HG03280 (cell line): ENCODE data around the gene EFNA5.

Experiments
- ATAC-seq: cut with Tn5 transposase; IDR thresholded peaks from one replicate; pipeline ENCODE4 v1.9.1; 2021; ENCODE audit warnings: mild to moderate bottlenecking, moderate library complexity; ENCODE audit not compliant: unreplicated experiment

Gene EFNA5

DNA sequence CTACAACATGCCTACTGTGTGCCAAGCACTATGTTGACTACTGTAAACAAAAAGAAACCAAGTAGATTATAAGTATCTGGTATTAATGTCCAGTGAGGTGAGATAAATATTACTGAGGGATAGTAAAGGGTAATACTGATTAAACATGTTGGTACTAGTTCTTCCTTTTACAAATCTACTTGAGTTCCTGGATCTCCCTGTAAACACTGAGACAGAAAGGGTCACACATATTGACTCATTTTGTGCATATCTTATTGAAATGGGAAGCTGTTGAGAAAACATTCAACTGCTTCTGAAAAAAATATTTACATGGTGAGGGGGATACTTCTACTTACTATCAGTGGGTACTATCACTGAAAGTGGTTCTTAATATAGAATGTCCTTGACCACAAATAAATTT is 24.3 kb downstream of the EFNA5 start:
- no peak for ATAC-seq

DNA sequence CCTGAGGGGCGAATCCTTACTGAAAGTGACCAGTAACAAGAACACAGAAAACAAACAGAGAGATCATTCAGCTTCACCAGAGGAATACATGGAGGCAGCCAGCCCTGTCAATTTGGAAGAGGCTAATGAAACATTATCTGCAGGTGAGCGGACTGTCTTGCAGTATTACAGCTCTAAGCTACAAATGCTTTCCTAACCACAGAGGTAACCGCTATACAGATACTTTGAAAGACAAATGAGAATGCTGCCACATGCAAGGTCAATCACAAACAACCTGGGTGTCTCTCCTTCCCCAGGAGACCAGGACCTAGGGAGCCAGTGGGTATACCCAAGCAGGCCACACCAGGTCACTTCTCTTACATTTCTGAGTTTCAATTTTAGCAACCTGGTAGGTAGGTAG is 30.2 kb downstream of the EFNA5 start:
- no peak for ATAC-seq

- no peak for ATAC-seq
These were observed 30.7 kb downstream of the EFNA5 start for GRCh38 chr5:107639990-107640389.

DNA sequence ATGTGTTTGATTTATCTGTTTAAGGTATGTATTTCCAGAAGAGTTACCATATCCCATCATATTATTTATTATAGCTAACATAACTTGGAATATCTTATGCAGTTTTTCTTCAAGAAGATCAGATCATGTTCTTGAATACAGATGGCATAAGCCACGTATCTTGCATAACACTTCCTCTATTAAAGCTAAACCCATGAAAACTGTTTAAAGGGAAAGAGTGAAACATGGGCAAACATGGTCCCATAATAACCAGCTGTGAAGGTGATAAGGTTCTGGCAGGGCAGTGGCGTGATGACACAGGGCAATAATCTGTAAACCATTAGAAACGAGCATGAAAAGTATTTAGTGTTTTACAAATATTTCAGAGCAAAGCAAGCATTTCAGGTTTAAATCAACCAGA is 34.2 kb downstream of the EFNA5 start:
- no peak for ATAC-seq

DNA sequence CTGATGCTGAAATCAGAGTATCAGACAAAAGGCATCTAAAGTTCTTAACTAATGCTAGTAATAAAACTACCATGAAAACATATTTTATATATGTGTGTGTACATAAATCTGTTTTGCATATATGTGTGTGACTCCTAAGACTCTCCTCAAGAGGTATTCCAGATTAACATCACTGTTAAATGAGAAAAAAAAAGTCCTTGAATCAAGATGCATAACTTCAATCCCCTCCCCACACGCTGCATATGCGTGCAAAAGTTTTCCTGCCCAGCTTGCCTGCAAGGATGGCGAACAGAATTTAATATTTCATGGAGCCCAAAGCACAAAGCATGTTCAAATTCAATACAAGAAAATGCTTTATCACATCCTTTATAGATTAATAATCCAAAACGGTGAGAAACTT is 34.7 kb downstream of the EFNA5 start:
- no peak for ATAC-seq

- ATAC-seq = no peak
These were observed 35.5 kb downstream of the EFNA5 start for GRCh38 chr5:107634981-107635848.

GRCh38 chr5:107633171-107633901 is 37.4 kb downstream of the EFNA5 start:
- no peak for ATAC-seq

DNA sequence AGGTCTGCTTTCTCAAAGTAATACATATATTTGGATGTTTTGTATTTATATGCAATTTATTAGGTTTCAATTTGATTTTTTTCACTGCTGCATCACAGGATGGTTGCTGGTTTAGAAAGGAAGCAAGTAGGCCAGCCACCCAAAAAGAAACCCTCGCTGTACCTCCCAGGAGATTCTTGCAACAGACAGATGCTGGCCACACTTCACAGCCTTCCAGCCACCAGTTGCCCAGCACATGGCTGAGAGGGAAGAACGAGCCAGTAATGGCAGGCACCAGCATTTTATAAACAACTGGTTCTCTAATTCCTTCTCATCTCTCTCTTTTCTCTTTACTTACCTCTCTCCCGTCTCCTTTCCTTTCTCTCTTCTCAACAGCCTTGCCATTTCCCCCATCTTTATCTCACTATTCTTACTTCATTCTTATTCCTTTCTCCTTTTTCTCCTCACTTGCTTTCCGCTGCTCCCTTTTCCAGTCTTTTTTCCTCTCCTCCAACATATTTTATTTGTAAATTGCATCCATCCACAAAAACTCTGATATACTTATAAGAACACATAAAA is 38.9 kb downstream of the EFNA5 start:
- ATAC-seq = no peak

GRCh38 chr5:107630184-107630583 is 40.6 kb downstream of the EFNA5 start:
- ATAC-seq = no peak

GRCh38 chr5:107624235-107624634 is 46.5 kb downstream of the EFNA5 start:
- ATAC-seq = no peak

- ATAC-seq = no peak
These were observed 49.6 kb downstream of the EFNA5 start for GRCh38 chr5:107621089-107621488.

GRCh38 chr5:107619781-107620180 is 51.0 kb downstream of the EFNA5 start:
- no peak for ATAC-seq

- no peak for ATAC-seq
These were observed 52.5 kb downstream of the EFNA5 start for GRCh38 chr5:107618242-107618641.

- no peak for ATAC-seq
These were observed 53.7 kb downstream of the EFNA5 start for GRCh38 chr5:107617052-107617451.

- no peak for ATAC-seq
These were observed 54.5 kb downstream of the EFNA5 start for GRCh38 chr5:107616213-107616612.

DNA sequence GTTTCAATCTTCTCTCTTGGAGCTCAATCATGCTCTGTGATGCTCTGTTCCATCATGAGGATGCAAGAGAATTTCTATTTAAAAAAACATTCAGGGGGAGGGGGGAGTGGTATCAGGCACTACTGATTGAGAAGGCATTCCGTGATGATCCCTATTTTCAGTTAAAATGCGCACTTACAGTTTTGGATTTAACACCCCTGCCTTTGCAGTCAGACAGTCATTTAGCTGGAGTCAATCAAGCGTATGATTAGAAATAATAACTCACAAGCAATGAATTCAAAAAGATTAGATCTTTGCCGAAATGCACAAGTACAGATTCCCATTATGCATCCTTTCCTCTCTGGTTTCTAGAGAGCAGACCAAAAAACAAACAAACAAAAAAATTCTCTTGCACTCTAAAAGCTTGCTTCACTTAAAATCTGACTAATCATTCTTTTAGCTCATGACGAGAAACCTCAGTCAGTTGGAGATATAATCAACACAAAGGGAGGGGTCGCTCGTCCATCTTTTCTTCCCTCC is 55.4 kb downstream of the EFNA5 start:
- no peak for ATAC-seq

DNA sequence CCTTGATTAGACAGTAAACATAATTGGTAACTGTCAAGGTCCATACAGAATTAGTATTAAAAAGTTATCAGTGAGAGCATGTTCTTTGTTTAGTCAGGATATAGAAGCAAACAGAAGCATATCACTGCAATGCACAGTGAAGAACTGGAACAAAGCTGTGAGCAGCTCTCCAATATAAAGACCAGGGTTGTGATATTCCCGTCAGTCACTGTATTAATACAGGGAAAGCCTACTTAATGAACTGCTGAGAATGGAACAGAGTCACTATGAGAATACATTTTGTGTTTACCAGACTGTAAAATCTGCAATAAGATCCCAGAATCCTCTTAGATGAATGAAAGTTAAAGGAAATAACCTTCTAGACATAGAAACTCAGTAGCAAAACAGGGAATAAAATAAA is 58.2 kb downstream of the EFNA5 start:
- ATAC-seq = no peak

GRCh38 chr5:107610798-107611197 is 59.9 kb downstream of the EFNA5 start:
- ATAC-seq = no peak

DNA sequence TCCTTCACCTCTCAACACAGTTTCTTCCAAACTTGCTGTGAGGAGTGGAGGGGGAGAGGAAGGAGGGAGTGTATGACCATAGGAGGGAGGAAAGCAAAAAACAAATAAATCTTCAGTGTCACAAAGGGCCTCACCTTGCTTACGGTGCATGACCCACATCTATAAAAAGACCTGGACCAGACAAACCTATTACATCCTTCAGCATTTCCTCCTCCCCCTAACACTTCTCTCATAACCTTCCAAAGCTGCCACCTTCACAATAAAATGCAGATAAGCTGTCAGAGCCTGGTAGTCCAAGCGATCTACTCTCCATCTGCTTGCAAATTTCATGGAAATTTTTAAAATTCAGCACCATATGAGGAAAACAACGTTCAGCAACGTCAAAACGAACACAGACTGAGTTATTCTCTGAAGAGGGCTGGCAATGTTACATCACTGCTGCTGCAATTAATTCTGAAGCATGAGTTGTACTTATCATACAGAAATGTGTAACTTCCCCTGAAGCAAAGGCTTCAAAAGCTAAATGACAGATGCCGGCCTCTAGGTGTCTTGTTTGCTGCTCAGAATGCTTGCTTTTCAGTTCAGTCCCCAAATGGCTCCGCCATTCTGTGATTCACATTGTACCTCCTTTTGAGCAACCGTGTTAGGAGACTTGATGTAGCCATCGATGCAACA is 62.9 kb downstream of the EFNA5 start:
- no peak for ATAC-seq

GRCh38 chr5:107607196-107607595 is 63.5 kb downstream of the EFNA5 start:
- ATAC-seq = no peak

DNA sequence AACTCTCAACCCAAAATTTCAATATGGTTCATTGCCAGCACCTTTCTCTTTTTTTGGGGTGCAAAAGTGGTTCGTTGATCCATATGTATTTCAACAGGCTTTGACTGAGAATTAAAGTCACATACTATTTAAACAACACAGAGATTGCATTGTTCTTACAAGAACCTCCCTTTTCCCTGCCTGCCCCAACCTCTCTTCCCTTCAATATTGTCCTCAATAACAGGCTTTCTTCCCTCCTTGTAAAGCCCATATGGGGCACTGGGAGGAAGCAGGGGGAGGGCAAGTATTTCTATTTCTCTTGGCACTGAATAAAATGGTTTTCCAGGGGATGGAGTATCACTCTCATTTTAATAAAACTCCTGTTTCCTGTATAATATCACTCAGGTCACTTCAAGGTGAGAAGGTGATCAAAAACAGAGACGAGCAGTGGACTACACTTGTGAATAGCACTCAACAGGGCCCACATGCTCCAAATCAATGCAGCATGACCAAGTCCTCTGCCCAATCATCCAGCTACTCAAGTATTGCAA is 65.1 kb downstream of the EFNA5 start:
- no peak for ATAC-seq
